GM12874 (cell line): Measurements from ENCODE around the gene KIF5C.

Source experiments
- CTCF ChIP-seq: IDR thresholded peaks from 2 replicates; pipeline ENCODE4 v1.5.1; 2011; ENCODE audit warnings: low read depth, mild to moderate bottlenecking, control low read depth, low read length, moderate library complexity; ENCODE audit not compliant: insufficient read depth

KIF5C gene

GRCh38 chr2:148853458-148853857 is 21.6 kb upstream of the KIF5C start:
- TF ChIP-seq CTCF = no peak

GRCh38 chr2:148860037-148860436 is 15.0 kb upstream of the KIF5C start:
- no peak for TF ChIP-seq CTCF

GRCh38 chr2:148861367-148861766 is 13.7 kb upstream of the KIF5C start:
- TF ChIP-seq CTCF = no peak

- no peak for TF ChIP-seq CTCF
Observed at GRCh38 chr2:148865512-148865911, 9.5 kb upstream of the KIF5C start.

- TF ChIP-seq CTCF = no peak
Observed at GRCh38 chr2:148866091-148866490, 8.9 kb upstream of the KIF5C start.

GRCh38 chr2:148867079-148867769 is 7.8 kb upstream of the KIF5C start:
- TF ChIP-seq CTCF = no peak

GRCh38 chr2:148875387-148876051 is 492 bp downstream of the KIF5C start:
- TF ChIP-seq CTCF = no peak
